Measurements from ENCODE around the gene VAV2. TPM values are rescaled to one million over a fixed set of nuclear protein-coding genes. Genes with fewer than 3 reads are reported as not detected.

The VAV2 gene
- total and polyA plus RNA-seq, 12 donors, result 2.9 to 7.1 (median 5.0) TPM

DNA sequence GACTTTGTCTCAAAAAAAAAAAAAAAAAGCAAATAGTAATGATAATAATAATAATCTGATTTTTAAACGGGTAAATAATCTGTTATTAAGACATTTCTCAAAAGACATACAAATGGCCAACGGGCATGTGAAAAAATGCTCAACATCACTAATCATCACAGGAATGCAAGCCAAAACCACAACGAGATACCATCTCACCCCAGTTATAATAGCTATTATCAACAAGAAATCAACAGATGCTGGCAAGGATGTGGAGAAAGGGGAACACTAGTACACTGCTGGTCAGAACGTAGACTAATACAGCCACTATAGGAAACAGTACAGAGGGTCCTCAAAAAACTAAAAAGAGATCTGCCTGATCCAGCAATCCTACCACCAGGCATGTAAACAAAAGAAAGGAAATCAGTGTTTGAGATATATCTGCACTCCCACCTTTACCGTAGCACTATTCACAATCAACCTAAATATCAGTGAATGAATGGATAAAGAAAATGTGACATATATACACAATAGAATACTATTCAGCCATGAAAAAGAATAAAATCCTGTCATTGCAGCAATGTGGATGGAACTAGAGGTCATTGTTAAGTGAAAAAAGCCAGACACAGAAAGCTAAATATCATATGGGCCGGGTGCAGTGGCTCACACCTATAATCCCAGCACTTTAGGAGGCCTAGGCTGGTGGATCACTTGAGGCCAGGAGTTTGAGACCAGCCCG is 24.9 kb downstream of the VAV2 start:
- no peaks in the 10 kb centered on the region for H3K36me3 ChIP-seq
- 75 to 79% methylated on average over 7 of the region's 7 CpGs for WGBS, 2 donors
- no peak for TF ChIP-seq CTCF (IDR thresholded peaks at IDR 0.05)
- ATAC-seq, result no peak
- no peak overlapping the region for H3K4me3 ChIP-seq
- peaks cover 0 to 18% (median 0%) of the 10 kb centered on the region in 9 donors for H3K4me1 ChIP-seq
- no peak for DNase-seq
- H3K9me3 ChIP-seq, result peaks cover 0 to 23% (median 10%) of the 10 kb centered on the region in 11 donors
- no peak overlapping the region for H3K27ac ChIP-seq
- intact Hi-C loops (cut with DNase I), result no loop called here
- no peaks in the 10 kb centered on the region for H3K27me3 ChIP-seq

DNA sequence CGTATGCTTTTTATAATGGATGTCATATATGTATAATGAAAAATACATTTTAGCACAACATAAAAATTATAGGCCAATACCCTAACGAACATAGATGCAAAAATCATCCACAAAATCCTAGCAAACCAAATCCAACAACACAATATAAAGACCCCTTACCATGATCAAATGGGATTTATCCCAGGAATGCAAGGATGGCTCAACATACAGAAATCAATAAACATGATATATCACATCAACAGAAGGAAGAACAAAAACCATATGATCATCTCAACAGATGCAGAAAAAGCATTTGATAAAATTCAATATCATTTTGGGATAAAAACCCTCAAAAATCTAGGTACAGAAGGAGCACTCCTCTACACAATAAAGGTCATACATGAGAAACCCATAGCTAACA is 27.7 kb downstream of the VAV2 start:
- DNase-seq (no peak), ATAC-seq (no peak)
- no peak overlapping the region for H3K4me3 ChIP-seq
- H3K36me3 ChIP-seq, result no peaks in the 10 kb centered on the region
- TF ChIP-seq CTCF (IDR thresholded peaks at IDR 0.05), result no peak
- H3K4me1 ChIP-seq, result peaks cover 0 to 30% (median 11%) of the 10 kb centered on the region in 9 donors
- no peaks in the 10 kb centered on the region for H3K27me3 ChIP-seq
- no peak overlapping the region for H3K27ac ChIP-seq
- peaks cover 0 to 23% (median 10%) of the 10 kb centered on the region in 11 donors for H3K9me3 ChIP-seq
- intact Hi-C loops (cut with DNase I), result no loop called here
- WGBS, 2 donors, result 97 to 99% methylated on average over 2 of the region's 2 CpGs

DNA sequence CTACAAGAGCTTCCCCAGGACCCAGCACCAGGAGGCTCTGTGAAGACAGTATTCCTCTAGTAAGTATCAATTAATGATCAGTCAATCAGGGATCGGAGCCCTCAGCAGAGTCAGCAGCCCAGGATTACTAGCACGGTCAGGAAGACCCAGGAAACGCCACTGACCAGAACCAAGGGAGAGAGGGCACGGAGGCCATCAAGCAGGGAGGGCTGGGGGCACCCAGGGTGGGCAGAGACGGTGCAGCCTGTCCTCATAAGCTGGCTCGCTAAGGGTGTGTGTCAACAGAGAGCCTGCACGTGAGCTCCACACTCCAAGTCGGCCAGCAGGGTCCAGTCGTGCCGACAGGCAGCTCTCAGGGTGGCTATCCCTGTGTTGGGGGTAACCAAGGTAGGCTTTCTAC is 29.0 kb downstream of the VAV2 start:
- no peak for ATAC-seq
- H3K4me3 ChIP-seq, result no peak overlapping the region

GRCh38 chr9:133962341-133962740 is 29.8 kb downstream of the VAV2 start:
- no peak for TF ChIP-seq CTCF (IDR thresholded peaks at IDR 0.05)
- peak in 1 of 2 donors; percentile 6 for DNase-seq
- 85 to 86% methylated on average over 7 of the region's 7 CpGs for WGBS, 2 donors

More for the DNA sequence above, 29.0 kb downstream of the VAV2 start:
- intact Hi-C loops (cut with DNase I), result no loop called here
- no peaks in the 10 kb centered on the region for H3K36me3 ChIP-seq
- H3K4me1 ChIP-seq, result peaks cover 0 to 34% (median 16%) of the 10 kb centered on the region in 9 donors
- 82 to 96% methylated on average over 10 of the region's 10 CpGs for WGBS, 2 donors
- no peaks in the 10 kb centered on the region for H3K27me3 ChIP-seq
- TF ChIP-seq CTCF (IDR thresholded peaks at IDR 0.05), result no peak
- H3K9me3 ChIP-seq, result peaks cover 0 to 23% (median 10%) of the 10 kb centered on the region in 11 donors
- H3K27ac ChIP-seq, result no peak overlapping the region
- peak in 1 of 2 donors; percentile 5 for DNase-seq

More at GRCh38 chr9:133962341-133962740, 29.8 kb downstream of the VAV2 start:
- Histone ChIP-seq H3K9me3 (peaks cover 0 to 23% (median 10%) of the 10 kb centered on the region in 11 donors), H3K36me3 (no peaks in the 10 kb centered on the region), H3K4me3 (no peak overlapping the region), H3K27me3 (no peaks in the 10 kb centered on the region), H3K27ac (no peak overlapping the region), H3K4me1 (peaks cover under 1 to 36% (median 18%) of the 10 kb centered on the region in 9 donors)
- no peak for ATAC-seq
- intact Hi-C loops (cut with DNase I), result no loop called here
